Activated naive CD4-positive, alpha-beta T cell treated with anti-CD3 and anti-CD28 coated beads, Interleukin-2, amount 50 U/mL, for 72 hours (primary cell): ENCODE measurements around the gene MAMSTR. TPM values are rescaled to one million over a fixed set of nuclear protein-coding genes. Genes with fewer than 3 reads are reported as not detected.
"Not testable (repeated sequence)": the region's sequence is repeated elsewhere in the genome, so short reads cannot be mapped to it uniquely, and the experiment has no call there.

Experiments used
- ATAC-seq, 2 donors: fragments of 150-1000 bp; cut with Tn5 transposase; 2 replicates each; pipeline ENCODE4 v1.10.0; 2021; ENCODE audit warnings: mild to moderate bottlenecking in 2 of 2, moderate library complexity in 2 of 2
- DNase-seq, 2 donors: peaks; one replicate each; pipeline ENCODE4 v3.0.0; 2021 to 2022; ENCODE audit warnings: low spot score in 2 of 2
- H3K27ac Mint-ChIP-seq, 2 donors: one replicate each; pipeline ENCODE4 v1.8.0; 2022; ENCODE audit warnings: mild to moderate bottlenecking in 2 of 2, mixed read lengths in 2 of 2
- H3K36me3 Mint-ChIP-seq, 2 donors: one replicate each; pipeline ENCODE4 v1.8.0; 2022; ENCODE audit warnings: mixed read lengths in 2 of 2
- H3K9me3 Mint-ChIP-seq, 2 donors: one replicate each; pipeline ENCODE4 v1.8.0; 2022; ENCODE audit warnings: mixed read lengths in 2 of 2
- total RNA-seq, 2 donors: library from RNA; stranded (reverse); gene quantifications; one replicate each; pipeline ENCODE4 v1.2.3, GENCODE V29; 2022

Gene MAMSTR
- total RNA-seq, 2 donors from 2014 or later = 1.1 to 1.4 TPM

DNA sequence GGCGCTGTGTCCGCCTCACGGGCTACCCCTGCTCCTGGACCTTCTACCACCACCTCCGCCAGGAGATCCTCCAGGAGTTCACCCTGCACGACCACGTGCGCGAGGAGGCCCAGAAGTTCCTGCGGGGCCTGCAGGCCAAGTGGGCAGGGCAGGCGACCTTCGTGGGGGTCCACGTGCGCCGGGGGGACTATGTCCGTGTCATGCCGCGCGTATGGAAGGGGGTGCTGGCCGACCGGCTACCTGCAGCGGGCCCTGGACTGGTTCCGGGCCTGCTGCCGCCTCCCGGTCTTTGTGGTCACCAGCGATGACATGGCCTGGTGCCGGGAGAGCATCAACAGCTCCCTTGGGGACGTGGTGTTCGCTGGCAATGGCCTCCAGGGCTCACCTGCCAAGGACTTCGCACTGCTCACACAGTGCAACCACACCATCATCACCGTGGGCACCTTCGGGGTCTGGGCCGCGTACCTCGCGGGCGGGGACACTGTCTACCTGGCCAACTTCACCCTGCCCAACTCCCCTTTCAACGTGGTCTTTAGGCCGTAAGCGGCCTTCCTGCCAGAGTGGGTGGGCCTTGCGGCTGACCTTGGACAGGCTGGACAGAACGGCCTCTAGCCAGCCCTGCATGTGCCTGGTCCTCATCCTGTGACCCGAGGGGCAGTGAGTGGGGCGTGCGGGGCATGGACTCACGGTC is 38.9 kb downstream of the MAMSTR start:
- DNase-seq = no peak
- Mint-ChIP-seq H3K36me3 (no peaks in the 10 kb centered on the region), H3K27ac (no peak overlapping the region), H3K9me3 (no peaks in the 10 kb centered on the region)
- ATAC-seq = no peak

DNA sequence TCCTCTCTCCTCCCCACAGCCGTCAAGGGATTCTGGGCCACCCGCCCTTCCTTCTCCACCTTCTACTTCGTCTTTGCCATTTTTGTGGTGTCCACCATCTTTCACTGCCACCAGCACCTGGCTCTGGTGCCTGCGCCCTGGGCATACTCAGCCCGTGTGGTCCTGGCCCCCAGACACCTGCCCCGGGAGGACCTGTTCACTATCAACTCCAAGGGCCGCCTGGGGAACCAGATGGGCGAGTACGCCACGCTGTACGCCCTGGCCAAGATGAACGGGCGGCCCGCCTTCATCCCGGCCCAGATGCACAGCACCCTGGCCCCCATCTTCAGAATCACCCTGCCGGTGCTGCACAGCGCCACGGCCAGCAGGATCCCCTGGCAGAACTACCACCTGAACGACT is 39.5 kb downstream of the MAMSTR start:
- H3K27ac Mint-ChIP-seq, ATAC-seq, H3K36me3 Mint-ChIP-seq, H3K9me3 Mint-ChIP-seq, DNase-seq: not testable (repeated sequence)

DNA sequence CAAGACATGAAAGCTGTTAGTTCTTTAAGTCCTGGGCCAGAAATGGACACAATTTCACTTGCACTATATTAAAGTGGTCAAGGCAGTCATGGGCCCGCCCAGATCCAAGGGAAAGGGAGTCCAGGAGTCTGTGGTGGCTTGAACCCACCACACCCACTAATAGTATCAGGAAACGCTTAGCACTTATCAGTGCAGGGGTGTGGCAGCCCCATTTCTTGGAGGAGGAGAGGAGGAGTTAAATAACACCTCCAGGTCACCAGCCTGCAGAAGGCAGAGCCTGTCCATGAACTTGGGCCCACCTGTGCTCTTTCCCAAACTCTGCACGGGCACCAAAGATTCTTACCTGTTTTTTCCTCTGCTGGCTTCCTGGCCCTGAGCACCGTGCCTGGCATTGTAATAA is 41.3 kb downstream of the MAMSTR start:
- no peaks in the 10 kb centered on the region for H3K36me3 Mint-ChIP-seq
- DNase-seq (no peak), ATAC-seq (no peak)
- no peak overlapping the region for H3K27ac Mint-ChIP-seq
- no peaks in the 10 kb centered on the region for H3K9me3 Mint-ChIP-seq

DNA sequence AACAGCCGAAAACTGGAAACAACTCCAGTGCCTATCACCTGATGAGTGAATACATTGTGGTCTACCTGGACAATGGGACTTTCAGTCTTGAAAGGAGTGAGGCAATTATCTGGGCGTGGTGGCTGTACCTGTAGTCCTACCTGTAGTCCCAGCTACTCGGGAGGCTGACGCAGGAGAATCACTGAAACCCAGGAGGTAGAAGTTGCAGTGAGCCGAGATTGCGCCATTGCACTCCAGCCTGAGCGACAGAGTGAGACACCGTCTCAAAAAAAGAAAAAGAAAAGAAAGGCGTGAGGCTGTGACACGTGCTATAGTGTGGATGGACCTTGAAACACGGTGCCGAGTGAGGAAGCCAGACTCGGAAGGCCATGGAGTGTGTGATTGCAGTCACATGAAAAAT is 42.6 kb downstream of the MAMSTR start:
- ATAC-seq = no peak

DNA sequence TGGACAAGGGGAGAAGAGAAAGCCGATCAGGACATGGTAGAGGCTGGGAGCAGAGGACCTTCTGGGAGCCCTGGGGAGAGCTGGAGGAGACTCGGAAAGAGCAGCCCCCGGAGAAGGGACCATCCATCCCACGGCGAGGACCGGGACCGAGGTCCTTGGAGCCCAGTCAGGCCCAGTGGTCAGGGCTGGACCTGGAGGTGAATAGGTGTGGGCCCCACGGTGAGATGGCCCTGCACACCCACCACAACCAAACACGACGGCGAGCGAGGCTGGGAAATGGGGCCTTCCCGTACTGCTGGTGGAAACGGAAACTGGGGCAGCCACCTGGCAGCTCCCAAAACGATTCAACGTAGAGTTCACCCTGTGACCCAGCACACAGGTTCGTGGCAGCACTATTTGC is 43.0 kb downstream of the MAMSTR start:
- Mint-ChIP-seq H3K9me3 (no peaks in the 10 kb centered on the region), H3K36me3 (no peaks in the 10 kb centered on the region), H3K27ac (peak overlapping the region in 1 of 2 donors; percentile 38)
- DNase-seq (no peak), ATAC-seq (no peak)

More for the DNA sequence above, 42.6 kb downstream of the MAMSTR start:
- DNase-seq = no peak
- Mint-ChIP-seq H3K9me3 (no peaks in the 10 kb centered on the region), H3K27ac (peak overlapping the region in 1 of 2 donors; percentile 38), H3K36me3 (no peaks in the 10 kb centered on the region)

DNA sequence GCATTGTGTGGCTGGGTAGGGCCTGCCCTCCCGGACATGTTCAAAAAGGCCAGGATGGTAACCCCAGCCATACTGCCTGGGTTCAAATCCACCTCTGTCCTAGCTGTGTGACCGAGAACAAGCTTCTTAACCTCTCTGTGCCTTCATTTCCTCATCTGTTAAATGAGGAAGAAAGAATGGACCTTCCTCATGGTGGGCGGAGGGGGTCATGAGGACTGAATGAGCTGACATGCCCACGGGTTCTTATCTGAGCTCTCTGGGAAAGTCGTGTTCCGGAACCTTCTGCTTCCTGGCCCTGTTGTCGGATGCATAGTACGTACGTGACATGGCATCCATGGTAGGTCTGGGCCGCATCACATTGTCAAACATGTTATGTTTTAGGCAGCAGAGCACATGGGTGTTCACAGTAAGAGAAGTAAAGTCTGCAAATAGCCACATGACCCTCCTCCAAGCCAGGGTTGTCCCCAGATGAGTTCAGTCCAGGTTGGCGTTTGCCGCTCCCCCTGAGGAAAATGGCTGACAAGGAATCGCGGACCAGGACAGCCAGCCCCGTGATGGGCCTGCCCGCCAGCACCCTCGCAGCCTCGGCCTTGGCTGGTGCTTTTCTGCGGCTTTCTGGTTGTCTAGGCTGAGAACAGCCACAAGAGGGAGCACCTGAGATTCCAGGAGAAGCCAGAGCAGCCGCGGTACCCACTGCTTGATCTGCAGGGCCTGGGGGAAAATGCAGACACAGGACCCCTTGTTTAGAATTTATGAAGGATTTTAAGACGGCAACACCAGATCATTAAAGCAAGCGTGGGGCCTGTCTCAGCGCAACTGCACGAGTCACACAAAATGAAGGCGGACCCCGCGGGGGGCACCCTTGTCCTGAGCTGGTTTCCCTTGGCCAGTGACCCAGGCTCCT is 44.4 kb downstream of the MAMSTR start:
- Mint-ChIP-seq H3K36me3 (no peaks in the 10 kb centered on the region), H3K9me3 (no peaks in the 10 kb centered on the region), H3K27ac (peak overlapping the region in 1 of 2 donors; percentile 81)
- DNase-seq (peak; percentile 70 to 82), ATAC-seq (peak; percentile 86 to 87)

DNA sequence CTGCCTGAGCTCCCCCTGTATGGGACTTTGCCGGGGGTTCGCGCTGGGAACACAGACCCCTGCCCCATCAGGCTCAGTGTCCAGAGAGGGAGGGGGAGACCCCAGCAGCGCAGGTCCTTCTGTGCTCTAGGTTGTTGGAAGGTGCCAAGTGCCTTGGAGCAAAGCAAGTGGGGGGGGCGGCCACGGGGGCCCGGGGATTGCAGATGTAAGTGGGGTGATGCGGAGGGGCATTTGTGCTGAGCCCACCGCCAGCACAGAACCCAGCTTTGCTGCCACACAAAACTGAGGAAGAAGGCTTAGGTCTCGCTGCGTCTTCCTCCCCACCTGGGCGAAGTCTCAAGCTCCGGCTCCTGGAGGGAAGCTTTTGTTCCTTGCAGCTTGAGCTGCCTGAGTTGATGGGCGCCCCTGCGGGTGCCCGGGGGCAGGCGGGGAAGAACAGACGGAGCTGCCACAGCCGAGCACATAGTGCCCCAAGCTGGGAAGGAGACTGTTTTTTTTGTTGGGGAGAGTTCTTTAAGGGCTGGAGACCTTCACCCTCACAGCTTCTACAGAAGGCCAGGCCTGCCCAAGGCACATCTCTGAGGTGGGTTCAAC is 45.2 kb downstream of the MAMSTR start:
- Mint-ChIP-seq H3K27ac (no peak overlapping the region), H3K9me3 (peaks cover 0 to 5% of the 10 kb centered on the region in 2 donors), H3K36me3 (no peaks in the 10 kb centered on the region)
- DNase-seq (no peak), ATAC-seq (no peak)

DNA sequence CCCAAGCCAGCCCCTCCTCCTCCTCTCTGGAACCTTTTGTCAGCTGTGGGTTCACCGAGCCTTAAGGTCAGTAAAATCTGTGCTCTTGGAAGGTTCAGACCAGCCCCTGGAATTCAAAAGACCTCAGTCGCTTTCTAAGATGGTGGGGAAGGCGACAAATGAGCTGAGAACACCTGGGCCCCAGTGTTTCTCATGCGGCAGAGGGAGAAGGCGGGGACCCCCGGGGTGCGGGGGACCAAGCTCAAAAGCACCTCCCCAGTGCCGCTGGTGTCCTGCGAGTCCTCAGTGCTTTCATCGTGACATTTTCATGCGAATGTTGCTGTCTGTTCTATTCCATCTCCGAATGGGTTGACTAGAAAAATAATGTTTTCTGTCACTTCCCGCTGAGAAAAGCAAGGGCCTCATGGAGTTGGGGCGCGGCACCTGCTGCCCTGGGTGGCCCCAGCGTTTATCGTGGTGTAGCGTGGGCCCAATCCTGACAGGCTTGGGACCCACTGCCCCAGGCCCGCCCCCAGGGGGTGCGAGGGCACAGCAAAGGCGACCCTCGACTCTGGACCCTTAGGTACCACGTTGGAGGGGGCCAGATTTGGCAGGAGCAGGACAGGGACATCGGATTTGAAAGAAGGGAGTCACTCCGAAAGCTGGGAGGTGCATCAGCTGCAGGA is 46.0 kb downstream of the MAMSTR start:
- no peak for ATAC-seq
- no peak overlapping the region for H3K27ac Mint-ChIP-seq
- DNase-seq = no peak
- peaks cover 0 to 10% of the 10 kb centered on the region in 2 donors for H3K9me3 Mint-ChIP-seq
- H3K36me3 Mint-ChIP-seq = no peaks in the 10 kb centered on the region

DNA sequence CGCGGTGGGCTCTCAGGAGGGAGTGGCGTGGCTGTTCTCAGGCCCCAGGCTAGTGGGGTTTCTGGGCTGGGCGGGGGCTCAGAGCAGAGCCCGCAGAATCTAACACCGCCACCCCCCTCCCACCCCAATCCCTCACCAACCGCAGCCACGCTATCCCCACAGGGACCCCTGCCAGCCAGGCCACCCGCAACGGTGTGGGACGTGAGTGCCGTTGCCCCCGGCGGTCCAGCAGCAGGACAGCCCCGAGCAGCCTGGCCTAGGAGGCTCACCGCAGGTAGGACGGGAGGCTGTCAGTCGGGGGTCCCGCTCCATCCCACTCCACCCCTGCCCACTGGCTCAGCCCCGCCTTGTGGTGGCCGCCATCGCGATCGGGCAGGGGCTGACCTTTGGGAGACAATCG is 46.5 kb downstream of the MAMSTR start, which contains the start of gene NTN5:
Gene NTN5, minus strand, starts transcription at position 24 of the 400 bp plus-strand sequence. CDS start 2,031 bp downstream, outside the sequence.
- Mint-ChIP-seq H3K27ac (no peak within 1 kb of the TSS), H3K36me3 (no peaks in the 10 kb centered on the region), H3K9me3 (peaks cover 0 to 10% of the 10 kb centered on the region in 2 donors)
- no peak for ATAC-seq
- DNase-seq = no peak

DNA sequence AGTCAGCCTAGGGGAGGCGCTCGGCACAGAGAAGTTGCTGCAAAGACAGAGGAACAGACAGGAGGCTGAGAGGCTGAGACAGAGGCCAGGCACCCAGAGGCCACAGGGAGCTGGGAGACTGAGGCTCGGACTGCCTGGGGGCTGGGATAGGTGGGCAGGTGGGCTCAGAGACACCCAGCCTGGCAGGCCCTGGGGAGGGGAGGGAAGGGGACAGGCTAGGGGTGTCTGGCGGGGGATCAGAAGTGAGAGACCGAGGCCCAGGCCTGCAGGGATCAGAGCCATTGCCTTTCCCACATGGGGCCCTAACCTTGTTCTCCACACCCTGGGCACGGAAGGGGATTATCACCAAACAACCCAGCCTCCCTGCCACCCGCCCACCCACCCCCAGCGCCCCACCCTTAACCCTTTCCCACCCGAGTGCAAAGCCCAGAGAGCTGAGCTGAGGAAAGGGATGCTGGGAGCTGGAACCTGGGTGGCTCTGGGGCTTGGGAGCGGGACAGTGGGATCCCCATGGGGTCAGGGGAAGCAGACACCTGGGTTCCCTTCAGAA is 48.0 kb downstream of the MAMSTR start:
- DNase-seq = no peak

DNA sequence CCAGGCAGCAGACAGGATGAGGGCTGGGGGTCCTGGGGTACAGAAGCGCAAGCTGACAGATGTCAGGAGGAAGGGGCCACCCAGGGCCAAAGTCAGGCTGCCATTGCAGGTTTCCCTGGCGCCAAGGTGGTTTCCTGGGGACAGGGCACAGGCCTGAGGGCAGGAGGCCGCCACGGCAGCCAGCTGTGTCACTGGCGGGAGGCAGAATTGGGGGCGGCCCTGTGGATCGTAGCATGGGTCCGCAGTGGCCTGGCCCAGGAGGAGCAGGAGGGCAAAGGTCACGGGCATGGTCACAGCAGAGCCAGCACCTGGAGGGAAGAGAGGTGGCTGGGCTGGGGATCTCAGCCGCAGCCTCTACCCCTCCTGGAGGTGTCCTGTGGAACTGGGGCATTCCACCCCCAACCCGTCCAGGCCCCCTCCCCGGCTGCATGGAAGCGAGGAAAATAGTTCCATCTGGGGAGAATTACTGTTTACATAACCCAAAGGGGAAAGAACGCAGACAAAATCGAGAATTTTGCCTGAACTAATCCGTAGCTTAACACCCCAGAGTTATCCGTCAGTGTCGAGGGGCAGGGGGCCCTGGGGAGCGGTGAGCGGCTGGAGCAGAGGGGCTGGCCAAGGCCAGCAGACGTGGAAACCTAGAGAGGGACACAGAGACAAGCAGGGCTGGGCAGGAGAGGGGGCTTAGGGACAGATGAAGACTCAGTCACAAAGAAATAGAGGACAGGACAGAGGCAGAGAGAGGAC is 48.7 kb downstream of the MAMSTR start:
- peaks cover 0 to 10% of the 10 kb centered on the region in 2 donors for H3K9me3 Mint-ChIP-seq
- DNase-seq (no peak), ATAC-seq (no peak)
- no peaks in the 10 kb centered on the region for H3K36me3 Mint-ChIP-seq
- H3K27ac Mint-ChIP-seq = no peak overlapping the region

More for the DNA sequence above, 48.0 kb downstream of the MAMSTR start:
- Mint-ChIP-seq H3K36me3 (no peaks in the 10 kb centered on the region), H3K9me3 (peaks cover 0 to 10% of the 10 kb centered on the region in 2 donors), H3K27ac (no peak overlapping the region)
- no peak for ATAC-seq

DNA sequence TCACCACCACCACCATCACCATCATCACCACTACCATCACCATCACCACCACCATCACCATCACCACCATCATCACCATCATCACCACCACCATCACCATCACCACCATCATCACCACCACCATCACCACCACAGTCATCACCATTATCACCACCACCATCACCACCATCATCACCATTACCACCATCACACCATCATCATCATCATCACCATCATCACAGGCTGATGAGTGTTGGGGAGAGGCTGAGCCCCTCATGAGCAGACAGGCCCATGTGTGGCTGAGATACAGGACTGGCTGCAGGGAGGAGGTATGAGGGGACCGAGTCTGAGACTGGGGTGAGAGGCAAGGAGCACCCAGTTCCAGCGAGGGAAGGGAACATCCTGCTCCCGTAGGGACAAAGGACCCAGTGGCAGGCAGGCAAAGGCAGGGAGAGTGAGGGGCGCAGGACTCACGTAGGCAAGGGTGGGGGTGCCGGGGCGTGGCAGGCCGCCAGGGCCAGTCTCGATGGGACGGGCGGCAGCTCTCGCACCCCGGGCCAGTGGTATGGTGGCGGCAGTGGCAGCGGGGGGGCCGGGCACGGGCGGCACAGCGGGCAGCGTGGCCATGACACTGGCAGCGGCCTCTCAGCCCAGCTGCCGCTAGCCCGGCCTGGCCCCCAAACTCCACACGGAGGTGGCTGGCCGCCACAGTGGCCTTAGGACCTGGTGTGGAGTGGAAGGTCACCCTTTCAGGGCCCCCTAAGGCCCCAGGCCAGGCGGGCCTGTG is 49.4 kb downstream of the MAMSTR start:
- H3K9me3 Mint-ChIP-seq = peaks cover 0 to 10% of the 10 kb centered on the region in 2 donors
- peak in 1 of 2 donors; percentile 34 for ATAC-seq
- no peaks in the 10 kb centered on the region for H3K36me3 Mint-ChIP-seq
- DNase-seq = no peak
- no peak overlapping the region for H3K27ac Mint-ChIP-seq

DNA sequence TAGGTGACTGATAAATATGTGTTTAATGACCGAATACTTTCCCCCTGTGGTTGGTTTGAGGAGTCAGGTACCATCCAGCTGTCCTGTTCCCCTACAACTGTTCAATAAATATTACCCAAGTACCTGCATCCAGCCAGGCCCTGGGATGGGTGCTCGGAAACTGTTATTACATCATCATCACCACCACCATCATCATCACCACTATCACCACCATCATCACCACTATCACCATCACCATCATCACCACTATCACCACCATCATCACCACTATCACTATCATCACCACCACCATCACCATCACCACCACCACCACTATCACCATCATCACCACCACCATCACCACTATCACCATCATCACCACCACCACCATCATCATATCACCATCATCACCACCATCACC is 50.8 kb downstream of the MAMSTR start:
- Mint-ChIP-seq H3K9me3 (peaks cover 0 to 10% of the 10 kb centered on the region in 2 donors), H3K36me3 (no peaks in the 10 kb centered on the region), H3K27ac (no peak overlapping the region)
- ATAC-seq (no peak), DNase-seq (no peak)

DNA sequence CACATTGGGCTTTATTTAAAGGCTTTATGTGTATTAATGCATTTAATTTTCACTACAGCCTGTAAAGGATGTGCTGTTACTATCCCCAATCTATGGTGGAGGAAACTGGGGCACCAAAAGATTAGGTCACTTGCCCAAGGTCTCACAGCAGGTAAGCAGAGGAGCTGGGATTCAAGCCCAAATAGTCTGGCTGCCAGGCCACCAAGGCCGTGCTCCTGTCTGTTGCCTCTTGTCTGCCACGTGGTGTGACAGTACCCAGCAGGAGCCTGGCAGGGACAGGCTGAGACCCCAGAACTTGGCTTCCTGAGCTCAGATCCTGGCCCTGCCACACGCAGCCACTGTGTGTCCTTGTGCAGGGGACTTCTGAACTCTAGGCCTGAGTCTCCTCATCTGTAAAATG is 51.2 kb downstream of the MAMSTR start:
- Mint-ChIP-seq H3K36me3 (no peaks in the 10 kb centered on the region), H3K9me3 (peaks cover 0 to 10% of the 10 kb centered on the region in 2 donors), H3K27ac (no peak overlapping the region)
- ATAC-seq (no peak), DNase-seq (no peak)

DNA sequence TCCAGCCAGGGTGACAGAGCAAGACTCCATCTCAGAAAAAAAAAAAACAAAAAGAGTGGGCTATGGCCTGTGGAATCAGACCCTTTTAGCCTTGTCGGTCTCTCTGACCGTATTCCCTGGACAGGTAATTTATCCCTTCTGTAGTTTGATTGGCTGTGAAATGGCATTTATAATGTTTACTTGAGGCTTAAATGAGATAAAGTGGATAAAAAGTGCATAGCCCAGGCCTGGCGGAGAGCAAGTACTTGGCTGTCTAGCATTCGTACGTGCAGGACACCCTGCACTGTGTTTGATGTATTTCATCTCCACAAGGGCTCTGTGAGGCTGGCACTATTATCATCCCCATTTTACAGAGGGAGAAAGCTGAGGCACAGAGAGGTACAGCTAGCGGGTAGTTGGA is 53.7 kb downstream of the MAMSTR start:
- Mint-ChIP-seq H3K27ac (no peak overlapping the region), H3K9me3 (peaks cover 0 to 10% of the 10 kb centered on the region in 2 donors), H3K36me3 (no peaks in the 10 kb centered on the region)
- no peak for DNase-seq
- ATAC-seq = no peak
